ENCODE measurements around the gene LYPLA2.

GRCh38 chr1:23810818-23811540 is 20.0 kb downstream of the LYPLA2 start:
- TF ChIP-seq EZH2phosphoT487 (IDR thresholded peaks at IDR 0.05; ENCODE audit: insufficient read depth, low read depth) (no peak), EZH2 (IDR thresholded peaks at IDR 0.05; ENCODE audit: insufficient read depth, poor library complexity, severe bottlenecking) (no peak)

Measured in GM23248 (cell line).